Body of pancreas (tissue), 4 donors: ENCODE measurements around the gene HOXA11. TPM values are rescaled to one million over a fixed set of nuclear protein-coding genes. Genes with fewer than 3 reads are reported as not detected.
A peak's percentile ranks its signal among the peaks of the same experiment; 100 is the strongest.

ENCODE experiments used
- ATAC-seq: fragments of 150-250 bp; one replicate; pipeline ENCODE4 v1.9.1; 2016
- DNase-seq, 4 donors: peaks; one replicate each; pipeline ENCODE4 v3.0.0-alpha.2; 2019
- H3K27ac ChIP-seq, 4 donors: fragments of 200-600 bp; sonication (generic); 1 replicate in 3 of 4; 2 replicates in 1 of 4; pipeline versions ENCODE4 v1.5.1 to v1.6.1; 2016 to 2019; ENCODE audit warnings: mild to moderate bottlenecking in 1 of 4, mixed read lengths in 1 of 4, moderate library complexity in 1 of 4
- H3K27me3 ChIP-seq, 2 donors: fragments of 200-600 bp; sonication (generic); one replicate each; pipeline ENCODE4 v1.6.0; 2016; ENCODE audit warnings: mild to moderate bottlenecking in 1 of 2
- H3K36me3 ChIP-seq, 2 donors: fragments of 200-600 bp; sonication (generic); replicated peaks in 1 of 2; 2 replicates each; pipeline ENCODE4 v1.5.1; 2016; ENCODE audit warnings: low read depth in 2 of 2; ENCODE audit not compliant: insufficient read depth in 1 of 2
- H3K4me1 ChIP-seq: fragments of 200-600 bp; sonication (generic); one replicate; pipeline ENCODE4 v1.6.0; 2016
- H3K4me3 ChIP-seq, 2 donors: fragments of 200-600 bp; sonication (generic); 1 replicate in 1 of 2; 2 replicates in 1 of 2; pipeline ENCODE4 v1.5.1; 2016 to 2019
- H3K9me3 ChIP-seq, 3 donors: fragments of 200-600 bp; sonication (generic); 1 replicate in 2 of 3; 2 replicates in 1 of 3; pipeline ENCODE4 v1.5.1; 2016
- CTCF ChIP-seq, 7 experiments: fragments of 450-650 bp in 4 of 7; fragments of 200-600 bp in 3 of 7; sonication (generic) in 3 of 7; IDR thresholded peaks; one replicate each; pipeline ENCODE4 v1.5.1; 2016 to 2019; ENCODE audit warnings: antibody characterized with exemption in 7 of 7
- POLR2A ChIP-seq, 3 donors: fragments of 450-650 bp; IDR thresholded peaks; one replicate each; pipeline ENCODE4 v1.6.1; 2016; ENCODE audit warnings: antibody characterized with exemption in 3 of 3, mild to moderate bottlenecking in 2 of 3
- WGBS, 2 donors: methylation state at CpG; one replicate each; pipeline ENCODE4 v1.1.5; 2017; 5-methylcytosine and 5-hydroxymethylcytosine counted together
- intact Hi-C: fragments of 100-400 bp; cut with DNase I; formaldehyde crosslinking; loops from one replicate; pipeline ENCODE4 v1.15.1; 2023
- microRNA counts, 2 donors: library from miRNA; unstranded; fragments of <30 nt; microRNA quantifications; one replicate each; lab custom pipeline; 2017
- microRNA-seq, 2 donors: library from miRNA; unstranded; fragments of <30 nt; microRNA quantifications; one replicate each; pipeline ENCODE4, GENCODE V29; 2016; ENCODE audit warnings: borderline number of aligned reads in 2 of 2, borderline replicate concordance in 2 of 2
- small RNA-seq: library from RNA; depleted of rRNA; stranded (forward); fragments of <200 nt; gene quantifications from one replicate; pipeline ENCODE3, GENCODE V24; 2016
- total RNA-seq, 2 donors: library from RNA; depleted of rRNA; stranded (reverse); fragments of >200 nt; gene quantifications; one replicate each; pipeline ENCODE4 v1.1.0, GENCODE V29; 2016

Gene HOXA11
- total RNA-seq, 2 donors from 2014 or later = not detected

GRCh38 chr7:27132214-27132613 is 52.8 kb downstream of the HOXA11 start:
- Histone ChIP-seq H3K9me3 (no peaks in the 10 kb centered on the region), H3K4me3 (no peak overlapping the region), H3K27me3 (peaks cover 0 to 26% of the 10 kb centered on the region in 2 donors), H3K27ac (no peak overlapping the region), H3K36me3 (no peaks in the 10 kb centered on the region), H3K4me1 (peaks cover 10% of the 10 kb centered on the region)
- no peak for TF ChIP-seq POLR2A (IDR thresholded peaks at IDR 0.05)
- no peak for ATAC-seq
- intact Hi-C loops = no loop called here
- DNase-seq = no peak
- 37 to 40% methylated on average over 2 of the region's 2 CpGs for WGBS, 2 donors

GRCh38 chr7:27131390-27131819 is 53.6 kb downstream of the HOXA11 start:
- H3K36me3 ChIP-seq = no peaks in the 10 kb centered on the region
- TF ChIP-seq CTCF (IDR thresholded peaks at IDR 0.05) = no peak
- TF ChIP-seq POLR2A (IDR thresholded peaks at IDR 0.05) = no peak
- no peak for DNase-seq
- 16 to 23% methylated on average over 12 of the region's 12 CpGs for WGBS, 2 donors
- intact Hi-C loops = no loop called here
- peaks cover 10% of the 10 kb centered on the region for H3K4me1 ChIP-seq
- peaks cover 0 to 20% of the 10 kb centered on the region in 2 donors for H3K27me3 ChIP-seq
- H3K4me3 ChIP-seq = no peak overlapping the region
- H3K9me3 ChIP-seq = no peaks in the 10 kb centered on the region
- H3K27ac ChIP-seq = peak overlapping the region in 1 of 4 donors; percentile 61
- no peak for ATAC-seq

MicroRNA genes within 50 kb of the gene (microRNA counts, 767-probe panel; counts per million panel counts)
- 0 to 736 counts per million in 2 donors for microRNA hsa-miR-196b-5p (lab: Ali Mortazavi, UCI)

Small RNA genes lying within 50 kb of the gene (microRNA-seq; reads per million reads assigned to microRNA genes)
- 9.3 to 19.3 reads per million in 2 donors for gene MIR196B

Small RNA genes lying within 50 kb of the gene (small RNA-seq; reads per million reads assigned to genes)
- gene AC004080.5 (not detected), gene RF02140 (not detected), gene RF02141 (not detected)

Other genes starting within 250 kb of the HOXA11 start
- gene HOXA1, start 89.2 kb downstream of the HOXA11 start, total RNA-seq = not detected
- gene HOXA2, start 82.5 kb downstream of the HOXA11 start, total RNA-seq = under 1 TPM in 1 of 2 donors, not detected in 1; 0.66 TPM
- gene HOXA4, start 54.5 kb downstream of the HOXA11 start, total RNA-seq = 1 to 10 TPM in 1 of 2 donors, under 1 TPM in 1; 0.78 to 1.6 TPM
- gene HOXA5, start 41.6 kb downstream of the HOXA11 start, total RNA-seq = 1 to 10 TPM in 1 of 2 donors, under 1 TPM in 1; 0.99 to 2.6 TPM
- gene HOXA6, start 37.5 kb downstream of the HOXA11 start, total RNA-seq = not detected
- 1 to 10 TPM in 1 of 2 donors, not detected in 1; 1.6 TPM for gene HOXA3, start 32.6 kb downstream of the HOXA11 start, total RNA-seq
- gene HOXA7, start 28.6 kb downstream of the HOXA11 start, total RNA-seq = under 1 TPM; 0.26 to 0.66 TPM
- gene HOXA9, start 19.7 kb downstream of the HOXA11 start, total RNA-seq = not detected
- gene HOXA10, start 10.9 kb downstream of the HOXA11 start, total RNA-seq = under 1 TPM in 1 of 2 donors, not detected in 1; 0.52 TPM
- not detected for gene HOXA13, start 14.9 kb upstream of the HOXA11 start, total RNA-seq
- gene EVX1, start 57.6 kb upstream of the HOXA11 start, total RNA-seq = not detected